Head of caudate nucleus (tissue), 42 donors: Measurements from ENCODE around the gene GCM1.
"Not testable (repeated sequence)": the region's sequence is repeated elsewhere in the genome, so short reads cannot be mapped to it uniquely, and the experiment has no call there.

ENCODE experiments used
- DNase-seq, 42 donors: peaks; one replicate each; pipeline versions ENCODE4 v3.0.0 to v3.0.0-alpha.2; 2020 to 2021; ENCODE audit warnings: mixed read lengths in 7 of 42
- intact Hi-C: fragments of 100-400 bp; cut with DNase I; formaldehyde crosslinking; loops from one replicate; pipeline ENCODE4 v1.15.0; 2022

GCM1 gene

GRCh38 chr6:53155279-53155678, 6.6 kb upstream of the GCM1 start:
- DNase-seq, intact Hi-C loops: not testable (repeated sequence)

GRCh38 chr6:53154794-53155193, 6.2 kb upstream of the GCM1 start:
- no peak for DNase-seq
- intact Hi-C loops = no loop called here

- intact Hi-C loops = no loop called here
- DNase-seq = no peak
Observed at GRCh38 chr6:53154071-53154470, 5.4 kb upstream of the GCM1 start.

GRCh38 chr6:53152576-53152975, 3.9 kb upstream of the GCM1 start:
- intact Hi-C loops = no loop called here
- DNase-seq = no peak

DNA sequence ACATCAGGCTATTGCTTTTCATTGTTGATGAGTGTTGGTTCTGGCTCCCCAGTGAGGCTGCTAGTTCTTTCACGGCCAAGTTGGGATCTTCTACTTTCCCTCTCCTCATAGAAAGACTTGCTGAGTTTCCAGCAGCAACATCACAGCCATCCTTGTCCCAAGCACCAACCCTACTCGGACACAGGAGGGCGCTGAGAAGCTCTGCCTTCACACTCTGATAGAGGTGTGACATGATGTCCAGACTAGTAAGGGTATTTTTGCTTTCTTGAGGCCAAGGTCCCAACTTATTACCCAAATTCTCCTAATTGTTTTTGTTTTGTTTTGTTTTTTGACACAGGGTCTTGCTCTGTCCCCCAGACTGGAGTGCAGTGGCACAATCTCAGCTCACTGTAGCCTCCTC, 3.0 kb upstream of the GCM1 start:
- DNase-seq = no peak

DNA sequence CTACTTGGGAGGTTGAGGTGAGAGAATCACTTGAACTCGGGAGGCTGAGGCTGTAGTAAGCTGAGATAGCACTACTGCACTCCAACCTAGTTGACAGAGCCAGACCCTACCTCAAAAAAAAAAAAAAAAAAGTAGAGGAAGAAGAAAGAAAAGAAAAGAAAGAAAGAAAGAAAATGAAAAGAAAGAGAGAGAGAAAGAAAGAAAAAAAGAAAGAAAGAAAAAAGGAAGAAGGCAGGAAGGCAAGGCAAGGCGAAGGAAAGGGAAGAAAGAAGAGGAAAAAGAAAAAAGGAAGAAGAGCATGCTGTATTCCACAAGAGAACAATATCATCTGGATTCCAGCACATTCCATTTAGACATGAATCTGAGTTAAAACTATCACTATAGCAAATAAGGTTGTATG, 3.8 kb downstream of the GCM1 start:
- intact Hi-C loops = no loop called here
- no peak for DNase-seq

More for the DNA sequence above, 3.0 kb upstream of the GCM1 start:
- intact Hi-C loops = no loop called here

- no peak for DNase-seq
- intact Hi-C loops = no loop called here
Observed at GRCh38 chr6:53143710-53144109, 4.9 kb downstream of the GCM1 start.

- no peak for DNase-seq
- intact Hi-C loops = no loop called here
Observed at GRCh38 chr6:53142810-53143209, 5.8 kb downstream of the GCM1 start.

GRCh38 chr6:53139841-53140413, 8.7 kb downstream of the GCM1 start:
- intact Hi-C loops = no loop called here
- DNase-seq = no peak

- intact Hi-C loops = no loop called here
- DNase-seq = no peak
Observed at GRCh38 chr6:53136000-53136609, 12.5 kb downstream of the GCM1 start.

- intact Hi-C loops = no loop called here
- no peak for DNase-seq
Observed at GRCh38 chr6:53134601-53135235, 13.9 kb downstream of the GCM1 start.

GRCh38 chr6:53133961-53134360, 14.7 kb downstream of the GCM1 start:
- intact Hi-C loops = no loop called here
- DNase-seq = no peak

GRCh38 chr6:53130569-53131290, 17.9 kb downstream of the GCM1 start:
- intact Hi-C loops = no loop called here
- no peak for DNase-seq

DNA sequence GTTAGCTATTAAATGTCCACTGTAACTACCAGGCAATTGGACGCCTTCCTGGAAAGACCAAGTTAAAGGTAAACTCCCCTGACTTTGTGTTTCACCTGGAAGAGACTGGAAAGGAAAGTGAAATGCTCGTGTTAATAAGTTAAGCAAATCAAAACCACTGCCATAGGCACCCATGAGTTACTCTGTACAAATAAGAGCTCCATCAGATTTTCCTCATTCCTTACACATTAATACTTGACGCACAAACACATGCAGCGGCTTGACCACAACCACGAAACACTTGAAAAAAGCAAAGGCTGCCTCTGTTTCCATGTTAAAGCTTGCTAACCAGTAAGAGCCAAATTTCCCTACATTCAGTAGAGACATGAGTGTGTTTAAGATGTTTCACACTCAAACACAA, 19.8 kb downstream of the GCM1 start:
- intact Hi-C loops = no loop called here
- no peak for DNase-seq

DNA sequence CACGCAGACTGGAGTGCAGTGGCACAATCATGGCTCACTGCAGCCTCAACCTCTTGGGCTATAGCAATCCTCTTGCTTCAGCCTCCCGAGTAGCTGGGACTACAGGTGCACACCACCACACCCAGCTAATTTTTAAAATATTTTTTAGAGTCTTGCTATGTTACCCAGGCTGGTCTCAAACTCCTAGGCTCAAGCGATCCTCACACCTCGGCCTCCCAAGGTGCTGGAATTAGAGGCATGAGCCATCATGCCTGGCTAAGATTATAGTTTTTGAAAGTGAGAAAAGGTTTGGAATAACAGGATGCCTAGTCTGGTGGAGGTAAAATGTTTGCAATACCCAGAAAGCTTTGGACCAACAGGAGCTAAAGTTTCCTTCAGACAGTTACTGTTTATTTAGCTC, 23.4 kb downstream of the GCM1 start:
- DNase-seq = no peak
- intact Hi-C loops = no loop called here

GRCh38 chr6:53124131-53124800, 24.4 kb downstream of the GCM1 start:
- intact Hi-C loops = no loop called here
- DNase-seq = no peak

GRCh38 chr6:53119772-53120409, 28.8 kb downstream of the GCM1 start:
- no peak for DNase-seq
- intact Hi-C loops = no loop called here

GRCh38 chr6:53119349-53119748, 29.3 kb downstream of the GCM1 start:
- no peak for DNase-seq
- intact Hi-C loops = no loop called here

GRCh38 chr6:53115741-53116140, 32.9 kb downstream of the GCM1 start:
- intact Hi-C loops = no loop called here

More at GRCh38 chr6:53115741-53116140, 32.9 kb downstream of the GCM1 start:
- no peak for DNase-seq
